Measurements from ENCODE around the gene PARP15.

DNA sequence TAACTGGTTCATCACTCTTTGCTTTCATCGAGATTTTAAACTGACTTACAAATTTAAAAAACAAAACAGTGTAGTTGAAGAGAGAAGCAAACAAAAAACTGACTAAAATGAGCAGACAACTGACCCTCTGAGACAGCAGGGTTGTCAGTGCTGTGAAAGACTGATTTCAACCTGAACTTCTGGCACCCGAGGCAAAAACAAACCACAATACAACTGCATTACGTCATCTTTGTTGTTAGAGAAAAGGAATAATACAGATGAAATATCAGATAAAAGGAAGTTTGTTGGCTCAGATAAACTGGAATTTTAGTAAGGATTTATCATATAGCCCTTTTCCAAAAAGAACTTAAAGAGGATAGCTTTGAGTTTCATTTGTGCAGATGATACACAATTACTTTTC lies 51.1 kb downstream of the PARP15 start:
- TF ChIP-seq, protein P1, sequence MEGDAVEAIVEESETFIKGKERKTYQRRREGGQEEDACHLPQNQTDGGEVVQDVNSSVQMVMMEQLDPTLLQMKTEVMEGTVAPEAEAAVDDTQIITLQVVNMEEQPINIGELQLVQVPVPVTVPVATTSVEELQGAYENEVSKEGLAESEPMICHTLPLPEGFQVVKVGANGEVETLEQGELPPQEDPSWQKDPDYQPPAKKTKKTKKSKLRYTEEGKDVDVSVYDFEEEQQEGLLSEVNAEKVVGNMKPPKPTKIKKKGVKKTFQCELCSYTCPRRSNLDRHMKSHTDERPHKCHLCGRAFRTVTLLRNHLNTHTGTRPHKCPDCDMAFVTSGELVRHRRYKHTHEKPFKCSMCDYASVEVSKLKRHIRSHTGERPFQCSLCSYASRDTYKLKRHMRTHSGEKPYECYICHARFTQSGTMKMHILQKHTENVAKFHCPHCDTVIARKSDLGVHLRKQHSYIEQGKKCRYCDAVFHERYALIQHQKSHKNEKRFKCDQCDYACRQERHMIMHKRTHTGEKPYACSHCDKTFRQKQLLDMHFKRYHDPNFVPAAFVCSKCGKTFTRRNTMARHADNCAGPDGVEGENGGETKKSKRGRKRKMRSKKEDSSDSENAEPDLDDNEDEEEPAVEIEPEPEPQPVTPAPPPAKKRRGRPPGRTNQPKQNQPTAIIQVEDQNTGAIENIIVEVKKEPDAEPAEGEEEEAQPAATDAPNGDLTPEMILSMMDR (IDR thresholded peaks at IDR 0.05; ENCODE audit: extremely low read depth in 1 of 2, insufficient read depth in 1 of 2, low read depth in 1 of 2, low read length in 2 of 2) = no peak
- TF ChIP-seq, protein P2, sequence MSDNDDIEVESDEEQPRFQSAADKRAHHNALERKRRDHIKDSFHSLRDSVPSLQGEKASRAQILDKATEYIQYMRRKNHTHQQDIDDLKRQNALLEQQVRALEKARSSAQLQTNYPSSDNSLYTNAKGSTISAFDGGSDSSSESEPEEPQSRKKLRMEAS (IDR thresholded peaks at IDR 0.05; ENCODE audit: insufficient read depth, insufficient read length) = no peak
- TF ChIP-seq POLR2AphosphoS5 (IDR thresholded peaks at IDR 0.05; ENCODE audit: insufficient read depth, low read depth, low read length) = no peak
- no peak for TF ChIP-seq POLR2A (IDR thresholded peaks at IDR 0.05; ENCODE audit: low read depth, low read length)
- TF ChIP-seq EZH2 (IDR thresholded peaks at IDR 0.05; ENCODE audit: borderline replicate concordance, low read depth, low read length, severe bottlenecking) = no peak
- no peak for TF ChIP-seq MYC (IDR thresholded peaks at IDR 0.05; ENCODE audit: low read depth, low read length)
- no peak for TF ChIP-seq JUN (IDR thresholded peaks at IDR 0.05; ENCODE audit: borderline replicate concordance, insufficient read depth, insufficient read length, low read depth)
- TF ChIP-seq GATA2 (IDR thresholded peaks at IDR 0.05; ENCODE audit: insufficient read depth, insufficient read length, low read depth, low read length) = no peak
- TF ChIP-seq FOS (IDR thresholded peaks at IDR 0.05; ENCODE audit: borderline replicate concordance, insufficient read depth, low read length) = no peak

Measured in endothelial cell of umbilical vein (primary cell).